Stomach (tissue), 9 donors: ENCODE measurements around the gene CD300H. TPM values are rescaled to one million over a fixed set of nuclear protein-coding genes. Genes with fewer than 3 reads are reported as not detected.

Source experiments
- DNase-seq, 2 donors: peaks; one replicate each; pipeline versions ENCODE4 v3.0.0 to v3.0.0-alpha.2; 2013 to 2019
- H3K27ac ChIP-seq, 5 donors: fragments of 200-600 bp in 4 of 5; sonication (generic) in 4 of 5; one replicate each; pipeline ENCODE4 v1.5.1; 2013 to 2019; ENCODE audit warnings: mild to moderate bottlenecking in 1 of 5, moderate library complexity in 1 of 5
- H3K27me3 ChIP-seq, 3 donors: fragments of 200-600 bp; sonication (generic); one replicate each; pipeline ENCODE4 v1.5.1; 2017 to 2019; ENCODE audit warnings: mixed run types in 1 of 3
- H3K36me3 ChIP-seq, 4 donors: fragments of 200-600 bp; sonication (generic); 1 replicate in 3 of 4; 2 replicates in 1 of 4; pipeline ENCODE4 v1.5.1; 2016 to 2019
- H3K4me1 ChIP-seq, 4 donors: fragments of 200-600 bp; sonication (generic); one replicate each; pipeline ENCODE4 v1.5.1; 2016 to 2019
- H3K4me3 ChIP-seq, 4 donors: fragments of 200-600 bp; sonication (generic) in 3 of 4; one replicate each; pipeline ENCODE4 v1.5.1; 2016 to 2019; ENCODE audit warnings: mild to moderate bottlenecking in 1 of 4
- H3K9me3 ChIP-seq, 4 donors: fragments of 200-600 bp; sonication (generic); one replicate each; pipeline ENCODE4 v1.5.1; 2016 to 2019
- EP300 ChIP-seq: sonication (generic); formaldehyde crosslinking; IDR thresholded peaks from one replicate; pipeline ENCODE4 v1.6.1; 2017; ENCODE audit warnings: antibody characterized with exemption
- POLR2A ChIP-seq, 4 donors: fragments of 450-650 bp; IDR thresholded peaks; one replicate each; pipeline ENCODE4 v1.6.1; 2016; ENCODE audit warnings: antibody characterized with exemption in 4 of 4, control low read depth in 2 of 4, mild to moderate bottlenecking in 1 of 4, moderate library complexity in 1 of 4
- POLR2AphosphoS5 ChIP-seq, 3 donors: sonication (generic); formaldehyde crosslinking; IDR thresholded peaks; one replicate each; pipeline ENCODE4 v1.6.1; 2016; ENCODE audit warnings: antibody characterized with exemption in 3 of 3
- WGBS, 5 donors: extraction: QIAGEN DNeasy Blood & Tissue Kit in 3 of 5; methylation state at CpG; one replicate each; pipeline versions ENCODE4 v1.1.5 to v1.1.7; 2013 to 2018; 5-methylcytosine and 5-hydroxymethylcytosine counted together
- intact Hi-C: fragments of 100-400 bp; cut with DNase I; formaldehyde crosslinking; loops from one replicate; pipeline ENCODE4 v1.15.1; 2023; ENCODE audit warnings: low total_unique reads
- polyA plus RNA-seq, 3 donors: library from polyadenylated mRNA; stranded (reverse); fragments of 200-250 nt; gene quantifications; one replicate each; pipeline ENCODE4 v1.2.3, GENCODE V29; 2013
- total RNA-seq, 5 donors: library from RNA; depleted of rRNA; stranded (reverse); fragments of >200 nt; gene quantifications; one replicate each; pipeline versions ENCODE4 v1.1.0 to v1.2.3, GENCODE V29; 2014 to 2016
- TF ChIP-seq, protein P1 (sequence below), 7 experiments: fragments of 450-650 bp in 4 of 7; fragments of 200-600 bp in 3 of 7; sonication (generic) in 3 of 7; IDR thresholded peaks; one replicate each; pipeline ENCODE4 v1.5.1; 2016 to 2019; ENCODE audit warnings: antibody characterized with exemption in 7 of 7, control low read depth in 2 of 7, mild to moderate bottlenecking in 1 of 7
- donor health status: healthy with polysubstance abuse.
- donor health status: Bipolar disorder and iron deficiency.
- donor health status: healthy.

CD300H gene
- total and polyA plus RNA-seq, 8 donors: not detected

DNA sequence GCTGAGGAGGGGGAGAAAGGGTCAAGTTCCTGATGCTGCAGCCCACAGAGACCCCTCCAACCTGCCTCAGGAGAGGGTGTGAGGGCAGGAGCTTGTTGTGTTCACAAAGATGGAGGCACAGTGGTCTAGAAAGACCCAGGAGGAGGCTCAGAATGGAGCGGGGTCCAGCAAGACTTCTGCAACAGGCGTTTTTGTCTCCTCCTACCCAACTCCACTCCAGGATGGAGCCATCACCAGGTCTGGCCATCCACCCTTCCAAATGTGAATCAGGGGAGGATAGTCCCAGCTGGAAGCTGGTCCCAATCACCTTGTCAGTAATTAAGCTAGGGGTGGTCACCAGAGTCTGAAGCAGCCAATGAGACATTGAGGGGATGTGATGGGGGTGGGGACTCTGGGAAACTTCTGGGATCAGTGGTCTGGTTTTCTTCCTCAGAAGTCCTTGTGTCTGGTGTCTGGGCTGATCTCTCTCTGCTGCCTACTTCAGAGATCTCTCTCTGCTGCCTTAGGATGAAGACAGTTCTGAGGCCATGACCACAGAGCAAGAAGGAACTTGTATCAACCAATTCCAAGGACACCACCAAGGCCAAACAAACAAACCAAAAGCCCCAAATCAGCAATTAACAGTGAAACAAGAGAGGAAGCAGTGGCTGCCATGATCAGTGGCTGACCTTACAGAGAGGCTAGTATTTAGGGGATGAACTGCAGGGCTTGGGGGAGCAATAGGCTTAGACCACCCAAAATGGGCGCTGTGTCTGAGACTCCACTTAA, 50.6 kb downstream of the CD300H start:
- Histone ChIP-seq H3K9me3 (no peaks in the 10 kb centered on the region), H3K4me3 (no peak overlapping the region), H3K4me1 (no peaks in the 10 kb centered on the region), H3K36me3 (no peaks in the 10 kb centered on the region), H3K27ac (no peak overlapping the region), H3K27me3 (peaks cover 0 to 15% (median 1%) of the 10 kb centered on the region in 3 donors)
- WGBS, 5 donors: 85 to 91% (median 87%) methylated on average over 3 of the region's 3 CpGs
- intact Hi-C loops: no loop called here
- no peak for DNase-seq
- TF ChIP-seq POLR2A (IDR thresholded peaks at IDR 0.05): no peak
- TF ChIP-seq EP300: no peak
- TF ChIP-seq, protein P1, sequence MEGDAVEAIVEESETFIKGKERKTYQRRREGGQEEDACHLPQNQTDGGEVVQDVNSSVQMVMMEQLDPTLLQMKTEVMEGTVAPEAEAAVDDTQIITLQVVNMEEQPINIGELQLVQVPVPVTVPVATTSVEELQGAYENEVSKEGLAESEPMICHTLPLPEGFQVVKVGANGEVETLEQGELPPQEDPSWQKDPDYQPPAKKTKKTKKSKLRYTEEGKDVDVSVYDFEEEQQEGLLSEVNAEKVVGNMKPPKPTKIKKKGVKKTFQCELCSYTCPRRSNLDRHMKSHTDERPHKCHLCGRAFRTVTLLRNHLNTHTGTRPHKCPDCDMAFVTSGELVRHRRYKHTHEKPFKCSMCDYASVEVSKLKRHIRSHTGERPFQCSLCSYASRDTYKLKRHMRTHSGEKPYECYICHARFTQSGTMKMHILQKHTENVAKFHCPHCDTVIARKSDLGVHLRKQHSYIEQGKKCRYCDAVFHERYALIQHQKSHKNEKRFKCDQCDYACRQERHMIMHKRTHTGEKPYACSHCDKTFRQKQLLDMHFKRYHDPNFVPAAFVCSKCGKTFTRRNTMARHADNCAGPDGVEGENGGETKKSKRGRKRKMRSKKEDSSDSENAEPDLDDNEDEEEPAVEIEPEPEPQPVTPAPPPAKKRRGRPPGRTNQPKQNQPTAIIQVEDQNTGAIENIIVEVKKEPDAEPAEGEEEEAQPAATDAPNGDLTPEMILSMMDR (IDR thresholded peaks at IDR 0.05): no peak
- TF ChIP-seq POLR2AphosphoS5 (IDR thresholded peaks at IDR 0.05): no peak

DNA sequence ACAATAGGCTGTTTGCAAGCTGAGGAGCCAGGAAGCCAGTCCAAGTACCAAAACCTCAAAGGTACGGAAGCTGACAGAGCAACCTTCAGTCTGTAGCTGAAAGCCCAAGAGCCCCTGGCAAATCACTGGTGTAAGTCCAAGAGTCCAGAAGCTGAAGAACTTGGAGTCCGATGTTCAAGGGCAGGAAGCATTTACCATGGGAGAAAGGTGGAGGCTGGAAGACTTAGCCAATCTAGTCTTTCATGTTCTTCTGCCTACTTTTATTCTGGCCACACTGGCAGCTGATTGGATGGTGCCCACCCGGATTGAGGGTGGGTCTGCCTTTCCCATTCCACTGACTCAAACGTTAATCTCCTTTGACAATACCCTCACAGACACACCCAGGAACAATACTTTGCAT, 51.4 kb downstream of the CD300H start:
- WGBS, 5 donors: 71 to 78% (median 74%) methylated on average over 4 of the region's 4 CpGs
- Histone ChIP-seq H3K9me3 (no peaks in the 10 kb centered on the region), H3K4me1 (no peaks in the 10 kb centered on the region), H3K4me3 (no peak overlapping the region), H3K36me3 (no peaks in the 10 kb centered on the region), H3K27ac (no peak overlapping the region), H3K27me3 (peaks cover 0 to 15% (median 0%) of the 10 kb centered on the region in 3 donors)
- intact Hi-C loops: no loop called here
- DNase-seq: no peak
- TF ChIP-seq EP300 (no peak), POLR2AphosphoS5 (IDR thresholded peaks at IDR 0.05) (no peak), POLR2A (IDR thresholded peaks at IDR 0.05) (no peak)
- TF ChIP-seq, protein P1 (IDR thresholded peaks at IDR 0.05): no peak

DNA sequence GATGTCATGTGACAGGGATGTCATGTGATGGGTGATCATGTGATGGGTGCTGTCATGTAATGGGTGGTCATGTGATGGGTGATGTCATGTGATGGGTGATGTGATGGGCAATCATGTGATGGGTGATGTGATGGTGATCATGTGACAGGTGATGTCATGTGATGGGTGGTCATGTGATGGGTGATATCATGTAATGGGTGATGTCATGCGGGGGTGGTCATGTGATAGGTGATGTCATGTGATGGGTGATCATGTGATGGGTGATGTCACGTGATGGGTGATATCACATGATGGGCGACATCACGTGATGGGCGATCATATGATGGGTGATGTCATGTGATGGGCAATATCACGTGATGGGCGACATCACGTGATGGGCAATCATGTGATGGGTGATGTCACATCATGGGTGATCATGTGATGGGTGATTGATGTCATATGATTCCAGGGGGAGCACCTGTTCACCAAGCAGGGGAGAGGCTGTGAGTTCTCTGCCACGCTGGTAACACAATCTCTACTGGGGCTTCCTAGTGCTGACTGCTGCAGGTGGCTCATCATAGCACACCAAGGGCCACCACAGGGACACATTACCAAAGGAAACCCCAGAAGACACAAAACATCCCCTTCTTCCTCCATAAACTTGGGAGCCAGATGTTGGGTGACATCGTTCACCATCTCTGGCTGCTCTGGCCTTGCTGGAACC, 52.5 kb downstream of the CD300H start:
- TF ChIP-seq EP300: no peak
- TF ChIP-seq, protein P1 (IDR thresholded peaks at IDR 0.05): no peak
- TF ChIP-seq POLR2A (IDR thresholded peaks at IDR 0.05): no peak
- no peak for TF ChIP-seq POLR2AphosphoS5 (IDR thresholded peaks at IDR 0.05)
- intact Hi-C loops: no loop called here
- Histone ChIP-seq H3K36me3 (no peaks in the 10 kb centered on the region), H3K9me3 (no peaks in the 10 kb centered on the region), H3K4me1 (no peaks in the 10 kb centered on the region), H3K27ac (no peak overlapping the region), H3K4me3 (no peak overlapping the region), H3K27me3 (peaks cover 0 to 15% (median 0%) of the 10 kb centered on the region in 3 donors)
- peak in 1 of 2 donors; percentile 25 for DNase-seq
- 86 to 95% (median 93%) methylated on average over 10 of the region's 10 CpGs for WGBS, 5 donors

DNA sequence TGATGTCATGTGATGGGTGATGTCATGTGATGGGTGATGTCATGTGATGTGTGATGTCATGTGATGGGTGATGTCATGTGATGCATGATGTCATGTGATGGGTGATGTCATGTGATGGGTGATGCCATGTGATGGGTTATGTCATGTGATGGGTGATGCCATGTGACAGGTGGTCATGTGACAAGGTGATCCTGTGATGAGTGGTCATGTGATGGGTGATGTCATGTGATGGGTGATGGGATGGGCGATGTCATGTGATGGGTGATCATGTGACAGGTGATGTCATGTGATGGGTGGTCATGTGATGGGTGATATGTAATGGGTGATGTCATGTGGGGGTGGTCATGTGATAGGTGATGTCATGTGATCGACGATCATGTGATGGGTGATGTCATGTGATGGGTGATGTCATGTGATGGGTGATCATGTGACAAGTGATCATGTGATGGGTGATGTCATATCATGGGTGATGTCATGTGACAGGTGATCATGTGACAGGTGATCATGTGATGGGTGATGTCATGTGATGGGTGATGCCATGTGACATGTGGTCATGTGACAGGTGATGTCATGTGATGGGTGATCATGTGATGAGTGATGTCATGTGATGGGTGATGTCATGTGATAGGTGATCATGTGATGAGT, 53.2 kb downstream of the CD300H start:
- H3K27ac ChIP-seq: no peak overlapping the region
- WGBS, 5 donors: 19 to 99% (median 65%) methylated on average over 3 of the region's 3 CpGs
- no peak for TF ChIP-seq EP300
- no peak for TF ChIP-seq POLR2A (IDR thresholded peaks at IDR 0.05)
- TF ChIP-seq POLR2AphosphoS5 (IDR thresholded peaks at IDR 0.05): no peak
- TF ChIP-seq, protein P1 (IDR thresholded peaks at IDR 0.05): no peak
- H3K4me1 ChIP-seq: no peaks in the 10 kb centered on the region
- no peak overlapping the region for H3K4me3 ChIP-seq
- no peaks in the 10 kb centered on the region for H3K9me3 ChIP-seq
- H3K36me3 ChIP-seq: no peaks in the 10 kb centered on the region
- intact Hi-C loops: no loop called here
- peaks cover 0 to 15% (median 0%) of the 10 kb centered on the region in 3 donors for H3K27me3 ChIP-seq
- peak; percentile 25 to 60 for DNase-seq
